Hypothalamus (tissue), 51 donors: ENCODE data around the gene SNX27.
A peak's percentile ranks its signal among the peaks of the same experiment; 100 is the strongest.
"Not testable (repeated sequence)": the region's sequence is repeated elsewhere in the genome, so short reads cannot be mapped to it uniquely, and the experiment has no call there.

Experiments used
- DNase-seq, 51 donors: peaks; one replicate each; lab custom pipeline; 2025; lab: John Stamatoyannopoulos, UW

SNX27 gene

GRCh38 chr1:151635479-151636072, 23.7 kb downstream of the SNX27 start:
- no peak for DNase-seq

DNA sequence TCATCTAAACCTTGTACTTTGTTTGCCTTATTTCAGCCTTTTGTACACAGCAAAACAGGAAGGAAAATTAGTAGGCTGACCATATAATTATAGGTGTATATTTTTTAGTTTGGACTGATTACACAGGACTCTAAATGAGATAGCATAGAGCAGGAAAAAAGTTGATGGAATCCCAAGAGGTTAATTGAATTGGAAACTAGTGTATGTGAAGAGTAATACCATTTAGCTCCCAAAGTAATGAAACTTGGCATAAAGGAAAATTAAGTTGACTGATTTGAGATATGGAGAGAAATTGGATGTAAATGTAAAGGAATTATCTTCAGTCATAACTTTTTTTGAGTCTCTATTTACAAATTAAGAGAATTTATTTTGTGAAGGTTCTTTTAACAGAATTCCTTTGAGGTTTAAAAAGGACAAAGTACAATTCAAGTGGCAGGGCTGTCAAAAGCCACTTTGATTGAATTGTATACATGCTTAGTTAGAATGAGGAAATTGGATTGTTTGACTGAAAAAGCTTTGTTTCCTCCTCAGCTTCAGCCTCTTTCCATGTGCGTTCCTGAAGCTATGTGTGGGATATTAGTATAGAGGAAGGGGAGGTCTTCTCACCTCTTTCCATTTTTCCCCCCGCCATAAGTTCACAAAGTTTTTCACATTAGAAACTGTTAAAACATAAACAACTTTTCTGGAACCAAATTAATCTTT, 26.4 kb downstream of the SNX27 start:
- DNase-seq, result no peak

DNA sequence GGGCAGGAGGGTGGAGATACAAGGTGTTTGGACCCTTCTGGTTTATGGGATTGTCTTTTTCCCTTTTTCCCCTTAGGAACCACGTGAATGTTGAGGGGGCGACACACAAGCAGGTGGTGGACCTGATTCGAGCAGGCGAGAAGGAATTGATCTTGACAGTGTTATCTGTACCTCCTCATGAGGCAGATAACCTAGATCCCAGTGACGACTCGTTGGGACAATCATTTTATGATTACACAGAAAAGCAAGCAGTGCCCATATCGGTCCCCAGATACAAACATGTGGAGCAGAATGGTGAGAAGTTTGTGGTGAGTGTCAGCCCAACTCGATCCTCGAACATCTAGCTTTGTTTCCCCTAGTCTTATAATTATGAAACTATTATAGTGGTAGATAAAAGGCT, 27.0 kb downstream of the SNX27 start:
- DNase-seq, result no peak

DNA sequence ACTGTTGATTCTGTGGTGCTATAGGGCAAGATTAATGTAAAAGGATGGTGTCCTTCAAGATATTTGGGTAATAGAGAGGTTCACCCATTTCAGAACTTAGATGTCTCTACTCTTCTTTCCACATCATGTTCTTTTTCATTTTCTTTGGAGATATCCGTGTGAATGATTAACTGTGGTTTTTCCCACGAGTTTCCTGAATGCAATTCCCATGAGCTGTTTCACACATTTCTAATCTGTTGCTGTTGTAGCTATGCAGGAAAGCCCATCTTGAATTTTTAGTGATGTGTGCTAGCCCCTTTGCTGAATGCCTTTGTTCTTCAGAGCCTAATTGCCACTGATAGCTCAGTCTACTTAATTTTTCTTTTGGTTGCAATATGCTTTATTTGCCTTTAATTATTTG, 27.6 kb downstream of the SNX27 start:
- no peak for DNase-seq

DNA sequence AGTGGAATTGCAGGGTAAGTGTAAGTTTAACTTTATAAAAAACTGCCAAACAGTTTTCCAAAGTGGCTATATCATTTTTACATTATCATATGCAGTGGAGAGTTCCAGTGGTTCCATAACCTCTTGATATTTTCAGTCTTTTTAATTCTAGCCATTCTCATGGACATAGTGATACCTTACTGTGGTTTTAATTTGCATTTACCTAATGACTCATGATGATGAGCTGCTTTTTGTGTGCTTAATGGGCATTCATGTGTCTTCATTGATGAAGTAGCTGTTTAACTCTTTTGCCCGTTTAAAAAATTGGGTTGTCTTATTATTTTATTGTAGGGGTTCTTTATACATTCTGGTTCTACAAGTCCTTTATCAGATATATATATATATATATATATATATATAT, 29.4 kb downstream of the SNX27 start:
- no peak for DNase-seq

DNA sequence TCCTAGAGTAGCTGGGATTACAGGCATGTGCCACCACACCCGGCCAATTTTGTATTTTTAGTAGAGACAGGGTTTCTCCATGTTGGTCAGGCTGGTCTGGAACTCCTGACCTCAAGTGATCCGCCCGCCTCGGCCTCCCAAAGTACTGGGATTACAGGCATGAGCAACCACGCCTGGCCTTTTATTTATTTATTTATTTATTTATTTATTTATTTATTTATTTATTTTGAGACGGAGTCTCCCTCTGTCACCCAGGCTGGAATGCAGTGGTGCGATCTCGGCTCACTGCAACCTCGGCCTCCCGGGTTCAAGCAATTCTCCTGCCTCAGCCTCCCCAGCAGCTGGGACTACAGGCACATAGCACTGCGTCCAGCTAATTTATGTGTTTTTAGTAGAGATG, 31.2 kb downstream of the SNX27 start:
- not testable (repeated sequence) for DNase-seq

GRCh38 chr1:151644001-151644400, 32.2 kb downstream of the SNX27 start:
- no peak for DNase-seq

DNA sequence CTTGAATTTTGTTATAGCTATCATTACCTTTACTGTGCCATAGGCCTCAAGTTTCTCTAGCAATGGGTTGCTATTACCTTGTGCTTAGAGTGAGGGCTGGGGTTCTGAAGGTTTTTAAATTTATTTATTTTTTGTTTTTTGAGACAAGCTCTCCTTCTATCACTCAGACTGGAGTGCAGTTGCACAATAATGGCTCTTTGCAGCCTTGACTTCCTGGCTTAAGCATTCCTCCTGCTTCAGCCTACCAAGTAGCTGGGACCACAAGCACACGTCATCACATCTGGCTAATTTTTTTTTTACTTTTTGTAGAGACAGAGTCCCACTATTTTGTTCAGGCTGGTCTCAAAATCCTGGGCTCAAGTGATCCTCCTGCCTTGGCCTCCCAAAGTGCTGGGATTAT, 41.5 kb downstream of the SNX27 start:
- no peak for DNase-seq

GRCh38 chr1:151655371-151655770, 43.5 kb downstream of the SNX27 start:
- DNase-seq, result no peak

GRCh38 chr1:151661751-151662150, 49.9 kb downstream of the SNX27 start:
- DNase-seq, result peak in 1 of 51 donors; percentile 5

DNA sequence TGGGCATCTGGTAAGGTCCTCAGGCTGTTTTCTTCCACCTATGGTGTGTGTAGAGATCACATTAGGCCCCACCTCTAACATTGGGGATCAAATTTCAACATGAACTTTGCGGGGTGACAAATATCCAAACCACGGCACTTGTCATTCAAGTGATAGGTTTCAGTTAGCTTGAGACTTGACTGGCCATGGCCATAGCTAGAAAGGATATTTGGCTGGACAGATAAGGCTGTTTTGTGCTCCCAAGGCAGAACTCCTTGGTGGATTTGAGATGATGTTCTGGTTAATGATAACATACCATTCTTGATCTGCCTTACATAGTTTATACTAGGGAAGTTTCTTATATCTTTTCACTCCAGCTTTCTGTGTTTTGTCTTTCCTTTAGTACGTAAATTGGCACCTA, 56.2 kb downstream of the SNX27 start:
- no peak for DNase-seq

DNA sequence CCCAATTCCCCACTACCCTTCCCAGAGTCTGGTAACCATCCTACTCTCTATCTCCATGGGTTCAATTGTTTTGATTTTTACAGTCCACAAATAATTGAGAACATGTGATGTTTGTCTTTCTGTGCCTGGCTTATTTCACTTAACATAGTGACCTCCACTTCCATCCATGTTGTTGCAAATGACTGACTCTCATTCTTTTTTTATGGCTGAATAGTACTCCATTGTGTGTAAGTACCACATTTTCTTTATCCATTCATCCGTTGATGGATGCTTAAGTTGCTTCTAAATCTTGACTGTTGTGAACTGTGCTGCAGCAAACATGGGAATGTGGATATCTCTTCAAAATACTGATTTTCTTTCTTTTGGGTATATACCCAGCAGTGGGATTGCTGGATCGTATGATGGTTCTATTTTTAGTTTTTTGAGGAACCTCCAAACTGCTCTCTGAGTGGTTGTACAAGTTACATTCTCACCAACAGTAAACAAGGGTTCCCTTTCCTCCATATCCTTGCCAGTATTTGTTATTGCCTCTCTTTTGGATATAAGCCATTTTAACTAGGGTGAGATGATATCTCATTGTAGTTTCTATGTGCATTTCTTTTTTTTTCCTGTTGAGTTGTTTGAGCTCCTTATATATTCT, 58.3 kb downstream of the SNX27 start:
- DNase-seq, result not testable (repeated sequence)

DNA sequence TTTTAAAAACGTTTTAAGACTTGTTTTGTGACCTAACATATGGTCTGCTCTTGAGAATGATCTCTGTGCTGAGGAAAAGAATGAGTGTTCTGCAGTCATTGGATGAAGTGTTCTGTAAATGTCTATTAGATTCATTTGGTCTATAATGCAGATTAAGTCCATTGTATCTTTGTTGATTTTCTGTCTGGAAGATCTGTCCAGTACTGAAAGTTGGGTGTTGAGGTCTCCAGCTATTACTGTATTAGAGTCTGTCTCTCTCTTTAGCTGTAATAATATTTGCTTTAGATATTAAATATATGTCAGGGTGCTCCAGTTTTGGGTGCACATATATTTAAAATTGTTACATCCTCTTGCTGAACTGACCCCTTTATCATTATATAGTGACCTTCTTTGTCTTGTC, 61.6 kb downstream of the SNX27 start:
- no peak for DNase-seq

DNA sequence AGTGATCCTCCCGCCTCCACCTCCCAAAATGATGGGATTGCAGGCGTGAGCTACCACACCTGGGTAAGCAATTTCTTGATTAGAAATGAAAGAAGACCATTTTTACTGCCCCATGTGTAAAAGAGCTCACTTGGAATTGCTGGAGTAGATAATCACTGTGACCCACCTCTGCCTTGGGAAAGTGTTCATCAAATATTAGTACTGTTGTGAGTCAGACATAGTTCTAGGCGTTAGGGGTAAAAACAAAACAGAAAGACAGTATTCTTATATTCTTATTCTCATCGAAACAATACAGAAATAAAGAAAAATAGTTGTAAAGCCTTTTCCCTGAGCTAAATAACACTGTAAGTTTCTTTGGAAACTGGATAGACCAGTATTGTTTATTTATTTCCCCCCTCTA, 68.5 kb downstream of the SNX27 start:
- DNase-seq, result no peak

DNA sequence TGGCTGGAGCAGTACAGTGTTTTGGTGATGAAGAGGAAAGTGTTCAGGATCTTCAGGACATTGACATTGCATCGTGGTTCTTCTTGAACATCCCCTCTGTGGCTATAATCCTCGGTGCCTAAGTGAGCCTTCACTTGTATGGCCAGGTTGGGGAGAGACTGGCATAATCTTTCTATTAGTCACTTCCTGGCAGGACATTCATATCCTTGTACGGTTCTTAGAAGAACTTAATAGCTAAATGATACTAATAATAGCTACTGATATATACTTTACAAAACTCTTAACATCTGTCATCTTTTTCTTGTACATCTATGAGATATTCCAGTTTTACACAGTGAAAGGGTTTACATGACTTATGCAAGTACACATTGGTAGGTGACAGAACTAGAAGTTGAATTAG, 69.0 kb downstream of the SNX27 start:
- no peak for DNase-seq

DNA sequence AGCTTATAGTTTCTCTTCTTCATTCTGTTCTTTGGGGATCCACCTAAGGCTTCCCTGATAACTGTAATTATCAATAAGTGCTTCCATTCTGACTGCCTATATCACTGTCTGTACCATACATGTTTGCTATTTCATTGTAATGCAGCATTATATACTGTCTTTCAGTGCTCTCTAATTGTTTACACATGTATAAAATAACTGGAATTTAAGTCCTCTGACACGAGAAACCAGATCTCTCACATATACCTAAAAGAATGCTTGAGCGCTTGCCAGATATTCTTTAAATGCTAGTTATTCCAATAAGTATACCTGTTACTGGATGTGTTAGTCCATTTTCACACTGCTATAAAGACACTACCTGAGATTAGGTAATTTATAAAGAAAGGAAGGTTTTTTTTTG, 70.1 kb downstream of the SNX27 start:
- DNase-seq, result no peak

DNA sequence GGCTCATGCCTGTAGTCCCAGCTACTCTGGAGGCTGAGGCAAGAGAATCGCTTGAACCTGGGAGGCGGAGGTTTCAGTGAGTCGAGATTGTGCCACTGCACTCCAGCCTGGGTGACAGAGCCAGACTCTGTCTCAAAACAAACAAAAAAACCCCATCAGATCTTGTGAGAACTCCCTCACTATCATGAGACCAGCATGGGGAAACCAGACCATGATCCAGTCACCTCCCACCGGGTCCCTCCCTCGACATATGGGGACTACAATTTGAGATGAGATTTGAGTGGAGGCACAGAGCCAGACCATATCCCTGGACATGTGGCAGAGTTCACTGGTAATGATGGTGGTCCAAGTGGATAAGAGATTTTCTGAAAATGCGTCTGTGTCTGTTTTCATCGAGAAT, 71.1 kb downstream of the SNX27 start:
- DNase-seq, result not testable (repeated sequence)

DNA sequence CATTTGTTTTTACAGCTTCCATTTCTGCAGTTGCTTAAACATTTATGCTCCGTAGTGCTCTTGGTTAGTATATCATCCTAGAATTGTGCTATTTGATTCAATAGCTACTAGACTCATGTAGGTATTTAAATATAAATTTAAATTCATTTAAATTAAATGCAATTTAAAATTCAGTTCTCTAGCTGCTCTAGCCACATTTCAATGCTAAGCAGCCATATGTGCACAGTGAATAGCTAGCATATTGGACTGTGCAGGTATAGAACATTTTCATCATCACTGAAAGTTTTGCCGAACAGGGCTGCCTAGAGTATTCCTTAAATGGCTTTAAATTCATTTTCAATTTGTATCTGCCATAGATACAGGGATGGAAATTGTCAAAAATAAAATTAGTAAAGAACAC, 72.3 kb downstream of the SNX27 start:
- no peak for DNase-seq

DNA sequence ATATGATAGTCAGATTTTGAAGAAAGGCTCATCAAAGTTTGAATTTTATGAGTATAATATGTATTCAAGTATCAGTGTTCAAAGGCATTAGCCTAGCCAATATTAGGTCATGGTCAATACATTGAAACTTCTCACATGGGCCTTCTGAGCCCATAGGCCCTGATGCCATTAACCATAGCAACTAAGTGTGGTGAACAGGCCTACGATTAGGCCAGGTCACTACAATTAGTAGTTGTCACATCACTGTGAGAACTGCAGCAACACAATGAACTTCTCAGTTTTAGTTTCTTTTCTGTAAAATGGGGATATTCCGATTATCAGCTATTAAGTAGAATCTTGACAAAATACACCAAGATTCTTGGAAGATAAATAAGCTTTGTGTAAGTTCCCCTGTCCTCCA, 74.7 kb downstream of the SNX27 start:
- DNase-seq, result no peak

DNA sequence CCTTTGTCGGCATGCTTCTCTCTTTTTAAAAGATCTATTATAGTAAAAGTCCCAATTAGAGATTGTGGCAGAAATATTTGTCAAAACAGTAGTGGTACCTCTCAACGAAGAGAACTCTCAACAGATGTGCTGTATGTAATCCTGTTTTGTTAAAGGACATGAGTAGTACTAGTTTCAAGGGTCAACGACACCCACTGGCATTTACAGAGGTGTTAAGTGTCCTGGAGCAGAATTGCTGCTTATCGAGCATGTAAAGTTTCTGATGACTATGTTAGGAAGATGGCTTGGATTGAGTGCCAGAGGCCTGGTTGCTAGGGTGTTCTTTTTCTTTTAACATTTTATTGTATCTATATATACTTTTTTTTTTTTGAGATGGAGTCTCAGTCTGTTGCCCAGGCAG, 77.6 kb downstream of the SNX27 start:
- no peak for DNase-seq

GRCh38 chr1:151692226-151692625, 80.4 kb downstream of the SNX27 start:
- no peak for DNase-seq

- peak in 1 of 51 donors; percentile 56 for DNase-seq
Measured at GRCh38 chr1:151693057-151693651, 81.3 kb downstream of the SNX27 start.
